Keratinocyte (primary cell): Measurements from ENCODE around the gene CR1L. TPM values are rescaled to one million over a fixed set of nuclear protein-coding genes. Genes with fewer than 3 reads are reported as not detected.
"Not testable (repeated sequence)": the region's sequence is repeated elsewhere in the genome, so short reads cannot be mapped to it uniquely, and the experiment has no call there.

Source experiments
- DNase-seq: peaks from one replicate; pipeline ENCODE4 v3.0.0-alpha.2; 2011; ENCODE audit warnings: low read depth, missing footprints, low spot score
- FAIRE-seq: peaks from 2 replicates; lab custom pipeline; 2011; peaks lifted over from hg19 to GRCh38; lab: Jason Lieb, UNC
- H2AFZ ChIP-seq: 2 replicates; pipeline ENCODE4 v1.6.0; 2012; ENCODE audit warnings: low read length, control low read depth, inconsistent platforms; ENCODE audit not compliant: control insufficient read depth
- H3K27ac ChIP-seq: 2 replicates; pipeline ENCODE4 v1.5.1; 2011; ENCODE audit warnings: low read length; ENCODE audit not compliant: control insufficient read depth, insufficient read depth
- H3K27me3 ChIP-seq: 3 replicates; pipeline ENCODE4 v1.6.0; 2011; ENCODE audit warnings: low read length; ENCODE audit not compliant: control insufficient read depth, insufficient read depth; ENCODE audit errors: extremely low read depth
- H3K36me3 ChIP-seq, 2 experiments: 2 replicates in 1 of 2; 3 replicates in 1 of 2; pipeline ENCODE4 v1.5.1; 2011; ENCODE audit warnings: low read length in 2 of 2, mild to moderate bottlenecking in 1 of 2; ENCODE audit not compliant: control insufficient read depth in 2 of 2, insufficient read depth in 2 of 2; ENCODE audit errors: extremely low read depth in 1 of 2
- H3K4me1 ChIP-seq: 3 replicates; pipeline ENCODE4 v1.5.1; 2011; ENCODE audit warnings: low read length; ENCODE audit not compliant: control insufficient read depth, insufficient read depth; ENCODE audit errors: extremely low read depth
- H3K4me2 ChIP-seq: 3 replicates; pipeline ENCODE4 v1.6.0; 2011; ENCODE audit warnings: low read depth, low read length; ENCODE audit not compliant: control insufficient read depth, insufficient read depth; ENCODE audit errors: extremely low read depth
- H3K4me3 ChIP-seq, 3 experiments: fragments of 200-600 bp in 1 of 3; sonication (generic) in 1 of 3; 2 replicates in 2 of 3; 3 replicates in 1 of 3; pipeline ENCODE4 v1.5.1; 2011 to 2016; ENCODE audit warnings: low read length in 3 of 3, mild to moderate bottlenecking in 3 of 3, control low read depth in 2 of 3, inconsistent platforms in 1 of 3, low read depth in 1 of 3, mixed read lengths in 1 of 3, mixed run types in 1 of 3, moderate library complexity in 1 of 3; ENCODE audit not compliant: control insufficient read depth in 2 of 3, insufficient read depth in 2 of 3; ENCODE audit errors: extremely low read depth in 1 of 3
- H3K79me2 ChIP-seq: 2 replicates; pipeline ENCODE4 v1.6.0; 2012; ENCODE audit warnings: low read length; ENCODE audit not compliant: control insufficient read depth, insufficient read depth
- H3K9ac ChIP-seq: 3 replicates; pipeline ENCODE4 v1.6.0; 2011; ENCODE audit warnings: low read length; ENCODE audit not compliant: control insufficient read depth, insufficient read depth; ENCODE audit errors: extremely low read depth
- H3K9me1 ChIP-seq: 3 replicates; pipeline ENCODE4 v1.6.0; 2011; ENCODE audit warnings: low read length; ENCODE audit not compliant: control insufficient read depth, insufficient read depth; ENCODE audit errors: extremely low read depth
- H3K9me3 ChIP-seq: 2 replicates; pipeline ENCODE4 v1.5.1; 2012; ENCODE audit warnings: low read depth, low read length; ENCODE audit not compliant: control insufficient read depth
- H4K20me1 ChIP-seq: 3 replicates; pipeline ENCODE4 v1.6.0; 2011; ENCODE audit warnings: low read length; ENCODE audit not compliant: control insufficient read depth, insufficient read depth; ENCODE audit errors: extremely low read depth
- EZH2 ChIP-seq: IDR thresholded peaks from one replicate; pipeline ENCODE4 v1.6.1; 2012; ENCODE audit warnings: inconsistent platforms, mild to moderate bottlenecking, low read length, moderate library complexity
- dilution Hi-C: fragments of 300-500 bp; cut with MboI; formaldehyde crosslinking; loops from one replicate; pipeline ENCODE4 v1.7.0; 2020; ENCODE audit warnings: low sequenced_read_pairs; ENCODE audit not compliant: extremely low pct_ligation_motif_present
- polyA plus RNA-seq, 5 experiments: library from polyadenylated mRNA; depleted of rRNA in 3 of 5; stranded (reverse) in 3 of 5; stranded (forward) in 1 of 5; unstranded in 1 of 5; fragments of >200 nt; gene quantifications; 1 replicate in 1 of 5; 2 replicates in 3 of 5; 3 replicates in 1 of 5; pipeline versions ENCODE4 v1.2.1 to v1.2.3, GENCODE V29; 2011 to 2012; ENCODE audit warnings: missing spikeins in 2 of 5, low read depth in 1 of 5, low replicate concordance in 1 of 5
- TF ChIP-seq, protein P1 (sequence below), 3 experiments: IDR thresholded peaks in 1 of 3; conservative IDR thresholded peaks in 1 of 3; optimal IDR thresholded peaks in 1 of 3; 2 replicates in 2 of 3; 3 replicates in 1 of 3; pipeline versions ENCODE3 to v1.5.1; 2011; ENCODE audit warnings: low read length in 3 of 3, mild to moderate bottlenecking in 3 of 3, moderate library complexity in 2 of 3, control low read depth in 1 of 3, inconsistent platforms in 1 of 3; ENCODE audit not compliant: insufficient read depth in 2 of 3; ENCODE audit errors: extremely low read depth in 1 of 3

Gene CR1L
- polyA plus RNA-seq, 1 donor (not counting 4 experiments of a cell fraction or from before 2014, with no cell fraction given) = not detected

DNA sequence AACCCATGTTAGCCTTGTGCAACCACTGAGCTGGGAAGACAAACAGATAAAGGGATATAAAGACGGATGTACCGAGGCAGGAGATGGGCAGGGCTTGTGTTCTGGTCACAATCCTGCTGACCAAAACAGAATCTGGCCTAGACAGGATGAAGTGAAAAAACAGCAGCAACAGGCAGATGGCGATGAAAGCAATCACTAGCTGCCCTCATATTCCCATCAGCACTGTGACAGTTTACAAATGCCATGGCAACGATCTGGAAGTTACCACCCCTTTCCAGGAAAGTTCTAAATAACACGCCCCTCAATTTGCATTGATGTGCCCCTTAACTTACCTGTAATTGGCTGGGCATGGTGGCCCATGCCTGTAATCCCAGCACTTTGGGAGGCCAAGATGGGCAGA is 66.4 kb downstream of the CR1L start:
- Histone ChIP-seq H3K9me1 (no peaks in the 10 kb centered on the region), H3K4me3 (no peak overlapping the region), H3K36me3 (no peaks in the 10 kb centered on the region), H3K9ac (no peak overlapping the region), H3K27me3 (no peaks in the 10 kb centered on the region), H3K27ac (no peak overlapping the region), H3K79me2 (no peaks in the 10 kb centered on the region), H2AFZ (no peak overlapping the region), H4K20me1 (no peaks in the 10 kb centered on the region), H3K4me1 (peaks cover 14% of the 10 kb centered on the region), H3K9me3 (no peaks in the 10 kb centered on the region), H3K4me2 (no peak overlapping the region)
- FAIRE-seq (no peak), DNase-seq (no peak)
- TF ChIP-seq, protein P1, sequence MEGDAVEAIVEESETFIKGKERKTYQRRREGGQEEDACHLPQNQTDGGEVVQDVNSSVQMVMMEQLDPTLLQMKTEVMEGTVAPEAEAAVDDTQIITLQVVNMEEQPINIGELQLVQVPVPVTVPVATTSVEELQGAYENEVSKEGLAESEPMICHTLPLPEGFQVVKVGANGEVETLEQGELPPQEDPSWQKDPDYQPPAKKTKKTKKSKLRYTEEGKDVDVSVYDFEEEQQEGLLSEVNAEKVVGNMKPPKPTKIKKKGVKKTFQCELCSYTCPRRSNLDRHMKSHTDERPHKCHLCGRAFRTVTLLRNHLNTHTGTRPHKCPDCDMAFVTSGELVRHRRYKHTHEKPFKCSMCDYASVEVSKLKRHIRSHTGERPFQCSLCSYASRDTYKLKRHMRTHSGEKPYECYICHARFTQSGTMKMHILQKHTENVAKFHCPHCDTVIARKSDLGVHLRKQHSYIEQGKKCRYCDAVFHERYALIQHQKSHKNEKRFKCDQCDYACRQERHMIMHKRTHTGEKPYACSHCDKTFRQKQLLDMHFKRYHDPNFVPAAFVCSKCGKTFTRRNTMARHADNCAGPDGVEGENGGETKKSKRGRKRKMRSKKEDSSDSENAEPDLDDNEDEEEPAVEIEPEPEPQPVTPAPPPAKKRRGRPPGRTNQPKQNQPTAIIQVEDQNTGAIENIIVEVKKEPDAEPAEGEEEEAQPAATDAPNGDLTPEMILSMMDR (optimal IDR thresholded peaks at IDR 0.05 in 1 of 3, IDR thresholded peaks at IDR 0.05 in 1 of 3, conservative IDR thresholded peaks at IDR 0.05 in 1 of 3; ENCODE audit: extremely low read depth in 1 of 3, insufficient read depth in 2 of 3, low read length in 3 of 3) = peak in 1 of 3 experiments; percentile 19
- no peak for TF ChIP-seq EZH2
- dilution Hi-C loops = no loop called here

DNA sequence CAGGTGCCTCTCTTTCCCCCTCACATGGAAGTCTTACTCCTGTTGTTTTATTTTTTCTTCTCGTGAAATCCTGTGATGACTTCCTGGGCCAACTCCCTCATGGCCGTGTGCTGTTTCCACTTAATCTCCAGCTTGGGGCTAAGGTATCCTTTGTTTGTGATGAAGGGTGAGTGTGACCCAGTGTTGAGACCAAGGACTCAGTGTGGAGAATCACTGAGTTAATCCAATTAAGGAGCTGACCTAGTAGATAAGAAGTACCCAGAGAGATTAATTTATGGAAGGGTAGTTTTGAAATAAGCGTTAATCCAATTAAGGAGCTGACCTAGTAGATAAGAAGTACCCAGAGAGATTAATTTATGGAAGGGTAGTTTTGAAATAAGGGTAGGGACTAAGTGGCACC is 67.8 kb downstream of the CR1L start:
- H3K9ac ChIP-seq, FAIRE-seq, H3K36me3 ChIP-seq, H4K20me1 ChIP-seq, H2AFZ ChIP-seq, H3K4me1 ChIP-seq, H3K4me3 ChIP-seq, DNase-seq, H3K4me2 ChIP-seq, H3K27ac ChIP-seq, H3K27me3 ChIP-seq, H3K9me1 ChIP-seq, dilution Hi-C loops, H3K79me2 ChIP-seq, H3K9me3 ChIP-seq: not testable (repeated sequence)

DNA sequence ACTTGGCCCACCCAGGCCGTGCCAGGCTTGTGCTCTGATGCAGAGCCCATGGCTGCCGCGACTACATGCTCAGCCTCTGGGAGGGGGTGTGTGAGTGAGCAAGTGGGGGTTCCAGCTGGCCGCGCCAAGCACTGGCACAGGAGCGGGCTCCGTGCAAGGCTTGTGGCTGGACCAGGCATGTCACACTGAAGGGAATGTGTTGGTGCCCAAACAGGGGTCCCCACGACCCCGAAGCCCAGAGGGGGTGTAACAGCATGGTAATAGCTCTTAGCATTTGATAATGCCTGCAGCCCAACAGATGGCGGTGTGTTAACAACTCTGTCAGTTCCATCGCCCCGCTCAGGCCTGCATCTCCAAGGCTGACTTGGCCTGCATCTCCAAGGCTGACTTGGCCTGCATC is 68.6 kb downstream of the CR1L start:
- H3K4me3 ChIP-seq = no peak overlapping the region
- no peak for FAIRE-seq
- dilution Hi-C loops = no loop called here

More for the DNA sequence above, 68.6 kb downstream of the CR1L start:
- Histone ChIP-seq H2AFZ (no peak overlapping the region), H3K9me3 (no peaks in the 10 kb centered on the region), H3K79me2 (no peaks in the 10 kb centered on the region), H3K36me3 (no peaks in the 10 kb centered on the region), H3K27me3 (no peaks in the 10 kb centered on the region), H3K4me2 (no peak overlapping the region), H3K9ac (no peak overlapping the region), H3K27ac (no peak overlapping the region), H4K20me1 (no peaks in the 10 kb centered on the region), H3K9me1 (no peaks in the 10 kb centered on the region), H3K4me1 (no peaks in the 10 kb centered on the region)
- no peak for DNase-seq
- TF ChIP-seq EZH2 = no peak
- TF ChIP-seq, protein P1 (optimal IDR thresholded peaks at IDR 0.05 in 1 of 3, IDR thresholded peaks at IDR 0.05 in 1 of 3, conservative IDR thresholded peaks at IDR 0.05 in 1 of 3; ENCODE audit: extremely low read depth in 1 of 3, insufficient read depth in 2 of 3, low read length in 3 of 3) = peak in 1 of 3 experiments; percentile 33
